Breast epithelium (tissue), 4 donors: ENCODE data around the gene C22orf15. TPM values are rescaled to one million over a fixed set of nuclear protein-coding genes. Genes with fewer than 3 reads are reported as not detected.

ENCODE experiments used
- DNase-seq, 2 donors: peaks; one replicate each; pipeline ENCODE4 v3.0.0-alpha.2; 2019; ENCODE audit warnings: low spot score in 2 of 2
- H3K27ac ChIP-seq, 2 donors: fragments of 200-600 bp; sonication (generic) in 1 of 2; one replicate each; pipeline ENCODE4 v1.5.1; 2016 to 2019; ENCODE audit warnings: mild to moderate bottlenecking in 1 of 2
- H3K27me3 ChIP-seq, 2 donors: fragments of 200-600 bp; sonication (generic) in 1 of 2; one replicate each; pipeline versions ENCODE4 v1.5.1 to v1.6.0; 2017 to 2019; ENCODE audit warnings: control low read depth in 1 of 2, mild to moderate bottlenecking in 1 of 2
- H3K36me3 ChIP-seq: fragments of 200-600 bp; one replicate; pipeline ENCODE4 v1.5.1; 2019
- H3K4me1 ChIP-seq, 2 donors: fragments of 200-600 bp; sonication (generic); one replicate each; pipeline ENCODE4 v1.5.1; 2016 to 2019; ENCODE audit warnings: control low read depth in 1 of 2
- H3K4me3 ChIP-seq, 3 donors: fragments of 200-600 bp; sonication (generic); 1 replicate in 2 of 3; 2 replicates in 1 of 3; pipeline ENCODE4 v1.5.1; 2016 to 2019; ENCODE audit warnings: mild to moderate bottlenecking in 3 of 3, moderate library complexity in 2 of 3
- H3K9me3 ChIP-seq, 2 donors: fragments of 200-600 bp; sonication (generic) in 1 of 2; one replicate each; pipeline ENCODE4 v1.5.1; 2016 to 2019; ENCODE audit warnings: control low read depth in 1 of 2
- CTCF ChIP-seq, 3 donors: fragments of 450-650 bp; IDR thresholded peaks; one replicate each; pipeline ENCODE4 v1.5.1; 2016 to 2017; ENCODE audit warnings: antibody characterized with exemption in 3 of 3, mild to moderate bottlenecking in 3 of 3, moderate library complexity in 3 of 3
- POLR2A ChIP-seq: fragments of 450-650 bp; IDR thresholded peaks from one replicate; pipeline ENCODE4 v1.6.1; 2016; ENCODE audit warnings: antibody characterized with exemption, mild to moderate bottlenecking, moderate library complexity
- POLR2AphosphoS5 ChIP-seq, 3 donors: sonication (generic); formaldehyde crosslinking; IDR thresholded peaks; one replicate each; pipeline ENCODE4 v1.6.1; 2017; ENCODE audit warnings: antibody characterized with exemption in 3 of 3
- intact Hi-C: fragments of 100-400 bp; cut with DNase I; formaldehyde crosslinking; loops from one replicate; pipeline ENCODE4 v1.15.1; 2023; ENCODE audit warnings: low total_unique reads
- total RNA-seq, 3 donors: library from RNA; depleted of rRNA; stranded (reverse); fragments of >200 nt; gene quantifications; one replicate each; pipeline ENCODE4 v1.1.0, GENCODE V29; 2016

C22orf15 gene
- total RNA-seq, 3 donors from 2014 or later, result not detected

GRCh38 chr22:23800297-23801237 is 37.8 kb downstream of the C22orf15 start:
- intact Hi-C loops, result no loop called here
- DNase-seq, result no peak
- Histone ChIP-seq H3K27ac (no peak overlapping the region), H3K4me1 (no peaks in the 10 kb centered on the region), H3K9me3 (no peaks in the 10 kb centered on the region), H3K4me3 (no peak overlapping the region), H3K36me3 (peaks cover 10% of the 10 kb centered on the region), H3K27me3 (no peaks in the 10 kb centered on the region)
- TF ChIP-seq POLR2AphosphoS5 (IDR thresholded peaks at IDR 0.05) (no peak), POLR2A (no peak), CTCF (IDR thresholded peaks at IDR 0.05) (no peak)

GRCh38 chr22:23801238-23801821 is 38.5 kb downstream of the C22orf15 start:
- intact Hi-C loops, result no loop called here
- H3K27ac ChIP-seq, result no peak overlapping the region
- no peak for DNase-seq

GRCh38 chr22:23801886-23802377 is 39.1 kb downstream of the C22orf15 start:
- TF ChIP-seq POLR2A (no peak), POLR2AphosphoS5 (IDR thresholded peaks at IDR 0.05) (no peak), CTCF (IDR thresholded peaks at IDR 0.05) (no peak)
- no peak for DNase-seq
- Histone ChIP-seq H3K36me3 (peaks cover 10% of the 10 kb centered on the region), H3K27ac (no peak overlapping the region), H3K4me1 (no peaks in the 10 kb centered on the region), H3K27me3 (no peaks in the 10 kb centered on the region), H3K4me3 (no peak overlapping the region), H3K9me3 (no peaks in the 10 kb centered on the region)
- intact Hi-C loops, result no loop called here

More at GRCh38 chr22:23801238-23801821, 38.5 kb downstream of the C22orf15 start:
- Histone ChIP-seq H3K36me3 (peaks cover 10% of the 10 kb centered on the region), H3K4me1 (no peaks in the 10 kb centered on the region), H3K27me3 (no peaks in the 10 kb centered on the region), H3K9me3 (no peaks in the 10 kb centered on the region), H3K4me3 (no peak overlapping the region)
- TF ChIP-seq CTCF (IDR thresholded peaks at IDR 0.05), result no peak
- TF ChIP-seq POLR2A, result no peak
- no peak for TF ChIP-seq POLR2AphosphoS5 (IDR thresholded peaks at IDR 0.05)

GRCh38 chr22:23803001-23803819 is 40.4 kb downstream of the C22orf15 start:
- Histone ChIP-seq H3K27ac (no peak overlapping the region), H3K4me1 (no peaks in the 10 kb centered on the region), H3K4me3 (no peak overlapping the region), H3K36me3 (peaks cover 10% of the 10 kb centered on the region), H3K27me3 (no peaks in the 10 kb centered on the region), H3K9me3 (no peaks in the 10 kb centered on the region)
- DNase-seq, result no peak
- intact Hi-C loops, result no loop called here
- TF ChIP-seq POLR2AphosphoS5 (IDR thresholded peaks at IDR 0.05), result no peak
- no peak for TF ChIP-seq CTCF (IDR thresholded peaks at IDR 0.05)
- no peak for TF ChIP-seq POLR2A
